HG03280 (cell line): ENCODE measurements around the gene FADS6.

Experiments used
- ATAC-seq: cut with Tn5 transposase; IDR thresholded peaks from one replicate; pipeline ENCODE4 v1.9.1; 2021; ENCODE audit warnings: mild to moderate bottlenecking, moderate library complexity; ENCODE audit not compliant: unreplicated experiment

FADS6 gene

GRCh38 chr17:74833501-74834377, 59.7 kb downstream of the FADS6 start:
- ATAC-seq = no peak

GRCh38 chr17:74832421-74832820, 61.0 kb downstream of the FADS6 start:
- no peak for ATAC-seq

- ATAC-seq = no peak
Measured at GRCh38 chr17:74831444-74832146, 61.8 kb downstream of the FADS6 start.

- no peak for ATAC-seq
Measured at GRCh38 chr17:74830861-74831260, 62.6 kb downstream of the FADS6 start.

GRCh38 chr17:74827800-74828199, 65.6 kb downstream of the FADS6 start:
- no peak for ATAC-seq
